Measurements from ENCODE around the gene IVD.

IVD gene

GRCh38 chr15:40429068-40429710 lies 23.6 kb downstream of the IVD start:
- H3K27ac ChIP-seq: no peak overlapping the region
- TF ChIP-seq ZFX (IDR thresholded peaks at IDR 0.05) (no peak), CTCF (conservative IDR thresholded peaks at IDR 0.05) (no peak)

- TF ChIP-seq CTCF (conservative IDR thresholded peaks at IDR 0.05): no peak
- no peak for TF ChIP-seq ZFX (IDR thresholded peaks at IDR 0.05)
- no peak overlapping the region for H3K27ac ChIP-seq
Observed at GRCh38 chr15:40430271-40430805, 24.7 kb downstream of the IVD start.

- no peak for TF ChIP-seq ZFX (IDR thresholded peaks at IDR 0.05)
- no peak for TF ChIP-seq CTCF (conservative IDR thresholded peaks at IDR 0.05)
- H3K27ac ChIP-seq: no peak overlapping the region
Observed at GRCh38 chr15:40435023-40435709, 29.6 kb downstream of the IVD start.

- TF ChIP-seq CTCF (conservative IDR thresholded peaks at IDR 0.05) (no peak), ZFX (IDR thresholded peaks at IDR 0.05) (no peak)
- no peak overlapping the region for H3K27ac ChIP-seq
Observed at GRCh38 chr15:40435710-40436089, 30.1 kb downstream of the IVD start.

GRCh38 chr15:40436116-40436891 lies 30.7 kb downstream of the IVD start:
- no peak overlapping the region for H3K27ac ChIP-seq
- TF ChIP-seq ZFX (IDR thresholded peaks at IDR 0.05) (no peak), CTCF (conservative IDR thresholded peaks at IDR 0.05) (no peak)

GRCh38 chr15:40436892-40437751 lies 31.5 kb downstream of the IVD start:
- no peak overlapping the region for H3K27ac ChIP-seq
- TF ChIP-seq CTCF (conservative IDR thresholded peaks at IDR 0.05) (no peak), ZFX (IDR thresholded peaks at IDR 0.05) (no peak)
